ENCODE results near the gene PCF11.
"Not testable (repeated sequence)": the region's sequence is repeated elsewhere in the genome, so short reads cannot be mapped to it uniquely, and the experiment has no call there.

PCF11 gene

GRCh38 chr11:83156996-83157593 lies at the start of gene PCF11:
Gene PCF11, plus strand, starts transcription at chr11:83157131. Its CDS starts 309 bp downstream, at chr11:83157440.
- no peak for DNase-seq

- no peak for DNase-seq
Observed at GRCh38 chr11:83112886-83113285, 44.0 kb upstream of the PCF11 start.

GRCh38 chr11:83115026-83115425 lies 41.9 kb upstream of the PCF11 start:
- DNase-seq: no peak

- DNase-seq: no peak
Observed at GRCh38 chr11:83115551-83115950, 41.4 kb upstream of the PCF11 start.

- DNase-seq: no peak
Observed at GRCh38 chr11:83116015-83116641, 40.8 kb upstream of the PCF11 start.

GRCh38 chr11:83118814-83119213 lies 38.1 kb upstream of the PCF11 start:
- no peak for DNase-seq

- DNase-seq: no peak
Observed at GRCh38 chr11:83119216-83119615, 37.7 kb upstream of the PCF11 start.

GRCh38 chr11:83120327-83120726 lies 36.6 kb upstream of the PCF11 start:
- no peak for DNase-seq

- DNase-seq: no peak
Observed at GRCh38 chr11:83122050-83122449, 34.9 kb upstream of the PCF11 start.

GRCh38 chr11:83122766-83123165 lies 34.2 kb upstream of the PCF11 start:
- no peak for DNase-seq

GRCh38 chr11:83124636-83125424 lies 32.1 kb upstream of the PCF11 start:
- DNase-seq: no peak

GRCh38 chr11:83125577-83125976 lies 31.4 kb upstream of the PCF11 start:
- no peak for DNase-seq

GRCh38 chr11:83127310-83127637 lies 29.7 kb upstream of the PCF11 start:
- no peak for DNase-seq

- no peak for DNase-seq
Observed at GRCh38 chr11:83132191-83132590, 24.7 kb upstream of the PCF11 start.

GRCh38 chr11:83133266-83133665 lies 23.7 kb upstream of the PCF11 start:
- DNase-seq: not testable (repeated sequence)

GRCh38 chr11:83139310-83139709 lies 17.6 kb upstream of the PCF11 start:
- no peak for DNase-seq

GRCh38 chr11:83140691-83141455 lies 16.1 kb upstream of the PCF11 start:
- DNase-seq: peak; percentile 32

- DNase-seq: no peak
Observed at GRCh38 chr11:83147895-83148294, 9.0 kb upstream of the PCF11 start.

- no peak for DNase-seq
Observed at GRCh38 chr11:83150450-83150849, 6.5 kb upstream of the PCF11 start.

- DNase-seq: no peak
Observed at GRCh38 chr11:83151274-83151977, 5.5 kb upstream of the PCF11 start.

GRCh38 chr11:83152264-83152663 lies 4.7 kb upstream of the PCF11 start:
- no peak for DNase-seq

GRCh38 chr11:83153764-83154163 lies 3.2 kb upstream of the PCF11 start:
- no peak for DNase-seq

Data from SIG-M5 (cell line).